HG02943 (cell line): ENCODE results near the gene NGEF.

Experiments
- ATAC-seq: cut with Tn5 transposase; IDR thresholded peaks from one replicate; pipeline ENCODE4 v1.9.1; 2021; ENCODE audit warnings: mild to moderate bottlenecking, low read depth, moderate library complexity; ENCODE audit not compliant: unreplicated experiment

NGEF gene

GRCh38 chr2:233047206-233047605, 34.1 kb upstream of the NGEF start:
- no peak for ATAC-seq

- ATAC-seq = no peak
Measured at GRCh38 chr2:233044974-233045605, 32.0 kb upstream of the NGEF start.

GRCh38 chr2:233042549-233042948, 29.5 kb upstream of the NGEF start:
- no peak for ATAC-seq

- ATAC-seq = no peak
Measured at GRCh38 chr2:233041722-233042323, 28.8 kb upstream of the NGEF start.

- ATAC-seq = no peak
Measured at GRCh38 chr2:233040571-233040970, 27.5 kb upstream of the NGEF start.

GRCh38 chr2:233039846-233040530, 26.9 kb upstream of the NGEF start:
- ATAC-seq = no peak

GRCh38 chr2:233039212-233039845, 26.3 kb upstream of the NGEF start:
- no peak for ATAC-seq

- no peak for ATAC-seq
Measured at GRCh38 chr2:233037078-233037477, 24.0 kb upstream of the NGEF start.

- no peak for ATAC-seq
Measured at GRCh38 chr2:233036162-233036838, 23.2 kb upstream of the NGEF start.

- no peak for ATAC-seq
Measured at GRCh38 chr2:233035426-233036161, 22.5 kb upstream of the NGEF start.

GRCh38 chr2:233034091-233034882, 21.2 kb upstream of the NGEF start:
- no peak for ATAC-seq

GRCh38 chr2:233033672-233034071, 20.6 kb upstream of the NGEF start:
- ATAC-seq = no peak

- ATAC-seq = no peak
Measured at GRCh38 chr2:233032551-233033320, 19.7 kb upstream of the NGEF start, which contains the start of gene NEU2. NEU2 (plus strand) TSS chr2:233032672; CDS start chr2:233032672, 0 bp downstream.

GRCh38 chr2:233031556-233032500, 18.8 kb upstream of the NGEF start:
- no peak for ATAC-seq

- ATAC-seq = no peak
Measured at GRCh38 chr2:233029321-233029720, 16.3 kb upstream of the NGEF start.

GRCh38 chr2:233026198-233026813, 13.2 kb upstream of the NGEF start:
- no peak for ATAC-seq

GRCh38 chr2:233025706-233026105, 12.7 kb upstream of the NGEF start:
- no peak for ATAC-seq
